Putamen (tissue), 1 donor: ENCODE data around the gene TMEM240.

Experiments used
- DNase-seq: peaks from one replicate; pipeline ENCODE4 v3.0.0-alpha.2; 2016; ENCODE audit warnings: low spot score

TMEM240 gene

GRCh38 chr1:1540090-1540817 lies at the start of gene TMEM240:
Gene TMEM240 (minus strand): TSS chr1:1540624. CDS start chr1:1540346, 278 bp downstream.
- peak; percentile 71 for DNase-seq

GRCh38 chr1:1583347-1584010 lies 43.1 kb upstream of the TMEM240 start:
- no peak for DNase-seq

GRCh38 chr1:1582585-1583346 lies 42.3 kb upstream of the TMEM240 start:
- DNase-seq = no peak

- no peak for DNase-seq
Measured at GRCh38 chr1:1578371-1578940, 38.0 kb upstream of the TMEM240 start.

GRCh38 chr1:1577367-1578011 lies 37.1 kb upstream of the TMEM240 start:
- DNase-seq = no peak

- DNase-seq = peak; percentile 88
Measured at GRCh38 chr1:1574721-1575537, 34.5 kb upstream of the TMEM240 start, which contains the start of gene SSU72. Gene SSU72 (minus strand): TSS chr1:1574863. CDS start chr1:1574557, 306 bp downstream.

GRCh38 chr1:1573843-1574720 lies 33.7 kb upstream of the TMEM240 start:
- DNase-seq = no peak

- no peak for DNase-seq
Measured at GRCh38 chr1:1569341-1569740, 28.9 kb upstream of the TMEM240 start.

- no peak for DNase-seq
Measured at GRCh38 chr1:1567891-1568291, 27.5 kb upstream of the TMEM240 start.

- DNase-seq = no peak
Measured at GRCh38 chr1:1567152-1567875, 26.9 kb upstream of the TMEM240 start.

GRCh38 chr1:1565340-1565739 lies 24.9 kb upstream of the TMEM240 start:
- no peak for DNase-seq

GRCh38 chr1:1564268-1564667 lies 23.8 kb upstream of the TMEM240 start:
- no peak for DNase-seq

GRCh38 chr1:1563688-1564087 lies 23.3 kb upstream of the TMEM240 start:
- DNase-seq = no peak

- no peak for DNase-seq
Measured at GRCh38 chr1:1562556-1563195, 22.3 kb upstream of the TMEM240 start.

GRCh38 chr1:1561801-1562470 lies 21.5 kb upstream of the TMEM240 start:
- no peak for DNase-seq

- no peak for DNase-seq
Measured at GRCh38 chr1:1560178-1560577, 19.8 kb upstream of the TMEM240 start.

- DNase-seq = no peak
Measured at GRCh38 chr1:1559066-1559465, 18.6 kb upstream of the TMEM240 start.

GRCh38 chr1:1558591-1558990 lies 18.2 kb upstream of the TMEM240 start:
- DNase-seq = no peak
